ENCODE measurements around the gene PEMT.

Gene PEMT

GRCh38 chr17:17570798-17571716 lies 20.5 kb downstream of the PEMT start:
- no peak for DNase-seq (ENCODE audit: low read depth in 2 of 2)

DNA sequence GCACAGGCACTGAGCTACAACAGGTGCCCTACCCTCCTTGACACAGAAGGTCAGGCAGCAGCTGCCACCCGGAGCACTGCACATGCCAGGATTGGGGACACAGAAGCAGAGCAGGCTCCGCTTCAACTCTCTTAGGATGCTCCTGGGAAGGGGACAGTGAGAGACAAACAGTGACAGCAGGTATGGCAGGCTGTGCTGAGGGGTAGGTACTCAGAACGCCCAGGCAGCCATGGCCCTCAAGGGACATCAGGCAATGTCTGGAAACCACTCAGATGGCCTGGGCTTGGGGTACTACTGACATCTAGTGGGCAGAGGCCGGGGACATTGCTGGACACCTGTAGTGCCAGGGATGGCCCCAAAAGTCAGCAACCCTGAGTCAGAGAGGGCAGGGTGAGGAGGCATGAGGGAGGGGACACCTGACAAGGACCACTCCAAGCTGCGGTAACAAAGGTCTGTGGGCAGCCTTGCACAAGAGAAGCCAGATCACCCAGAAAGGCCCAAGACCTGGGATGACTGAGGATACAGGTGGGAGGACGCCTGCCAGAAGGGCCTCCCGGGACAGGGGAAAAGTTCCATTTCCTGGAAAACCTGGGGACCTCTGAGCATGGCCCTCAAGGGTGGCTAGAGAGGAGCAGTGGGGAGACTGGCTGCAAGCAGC lies 21.2 kb downstream of the PEMT start:
- no peak for DNase-seq (ENCODE audit: low read depth in 2 of 2)

DNA sequence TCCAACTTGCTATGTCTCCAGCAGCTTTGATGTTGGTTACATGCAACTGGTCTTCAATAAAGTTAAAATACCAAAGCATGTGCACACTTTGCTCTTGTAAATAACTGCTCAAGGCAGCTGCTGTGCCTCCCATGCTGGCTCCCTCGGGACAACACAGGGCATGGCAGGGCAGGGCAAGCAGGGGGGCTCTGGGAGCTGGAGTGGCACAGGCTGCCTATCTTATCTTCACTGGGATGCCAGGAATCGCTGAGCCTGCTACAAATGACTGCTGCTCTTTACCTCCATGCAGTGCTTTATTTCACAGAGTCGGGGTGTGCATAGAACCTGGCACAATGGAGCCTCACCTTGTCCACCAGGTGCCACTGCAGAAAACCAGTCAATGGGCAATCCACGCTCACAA lies 21.8 kb downstream of the PEMT start:
- no peak for DNase-seq (ENCODE audit: low read depth in 2 of 2)

DNA sequence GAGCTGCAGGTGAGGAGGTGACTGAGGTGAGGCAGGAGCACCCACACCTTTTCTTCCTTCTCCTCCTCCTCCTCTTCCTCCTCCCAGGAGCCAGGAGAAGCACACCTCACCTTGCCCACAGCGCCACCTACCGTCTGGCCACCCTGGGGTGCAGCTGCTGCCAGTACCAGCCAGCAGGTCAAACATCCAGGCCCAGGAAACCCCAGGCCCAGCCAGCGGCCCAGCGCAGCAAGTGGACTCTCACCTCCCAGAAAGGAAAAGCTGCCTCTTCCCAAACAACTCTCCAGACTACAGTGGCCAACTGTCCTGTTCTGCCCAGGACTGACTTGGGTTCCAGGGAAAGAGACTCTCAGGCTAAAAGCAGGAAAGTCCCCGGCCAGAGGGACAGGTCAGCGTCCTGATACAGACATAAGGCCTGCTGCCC lies 22.7 kb downstream of the PEMT start:
- peak in 1 of 2 donors; percentile 31 for DNase-seq (ENCODE audit: low read depth in 2 of 2)

DNA sequence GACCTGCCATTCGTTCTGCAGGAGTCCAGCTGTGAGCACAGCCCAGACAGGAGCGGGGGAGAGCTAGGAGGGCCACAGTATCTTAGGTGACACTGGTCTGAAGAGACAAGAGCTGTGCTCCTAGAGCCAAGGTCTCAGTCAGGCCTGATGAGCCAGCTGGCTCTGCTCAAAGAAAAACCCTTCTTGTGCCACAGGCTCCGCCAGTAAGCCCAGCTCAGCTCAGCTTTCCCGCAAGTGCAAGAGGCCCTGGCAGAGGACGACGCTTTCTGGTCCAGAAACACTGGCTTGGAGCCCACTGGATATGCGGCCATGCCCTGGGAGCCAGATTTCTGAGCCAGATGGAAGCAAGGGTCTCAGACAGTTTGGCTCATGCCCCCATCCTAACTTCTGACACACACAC lies 23.9 kb downstream of the PEMT start:
- DNase-seq (ENCODE audit: low read depth in 2 of 2) = no peak

DNA sequence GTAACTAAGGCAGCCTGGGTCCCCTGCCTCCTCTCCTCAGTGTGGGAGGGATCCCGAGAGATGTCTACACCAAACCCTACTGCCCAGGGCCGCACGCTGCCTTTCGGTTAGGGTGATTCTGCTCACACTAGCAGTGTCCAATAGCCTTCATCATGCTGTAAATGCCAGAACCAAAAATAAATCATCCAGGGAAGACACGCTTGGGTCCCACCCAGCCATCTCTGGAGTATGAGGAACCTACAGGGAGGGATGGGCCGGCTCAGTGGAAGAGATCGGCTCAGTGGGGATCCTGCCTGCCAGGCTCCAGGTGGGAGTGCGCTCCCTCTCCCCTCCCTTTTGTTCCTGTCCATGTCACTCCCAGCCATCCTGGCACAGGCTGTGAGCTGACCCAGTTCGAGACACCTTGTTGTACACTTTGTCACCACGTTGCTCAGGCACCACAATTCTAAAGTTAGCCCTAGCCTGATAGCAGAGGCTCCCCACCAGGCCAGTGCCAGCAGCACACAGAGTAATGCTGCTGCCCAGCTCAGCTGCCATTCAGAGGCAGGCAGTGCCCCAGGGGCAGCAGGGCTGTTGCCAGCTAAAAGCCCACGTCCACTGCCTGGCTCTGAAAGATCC lies 24.5 kb downstream of the PEMT start:
- no peak for DNase-seq (ENCODE audit: low read depth in 2 of 2)

GRCh38 chr17:17565471-17566339 lies 25.8 kb downstream of the PEMT start:
- no peak for DNase-seq (ENCODE audit: low read depth in 2 of 2)

GRCh38 chr17:17564896-17565295 lies 26.6 kb downstream of the PEMT start:
- no peak for DNase-seq (ENCODE audit: low read depth in 2 of 2)

DNA sequence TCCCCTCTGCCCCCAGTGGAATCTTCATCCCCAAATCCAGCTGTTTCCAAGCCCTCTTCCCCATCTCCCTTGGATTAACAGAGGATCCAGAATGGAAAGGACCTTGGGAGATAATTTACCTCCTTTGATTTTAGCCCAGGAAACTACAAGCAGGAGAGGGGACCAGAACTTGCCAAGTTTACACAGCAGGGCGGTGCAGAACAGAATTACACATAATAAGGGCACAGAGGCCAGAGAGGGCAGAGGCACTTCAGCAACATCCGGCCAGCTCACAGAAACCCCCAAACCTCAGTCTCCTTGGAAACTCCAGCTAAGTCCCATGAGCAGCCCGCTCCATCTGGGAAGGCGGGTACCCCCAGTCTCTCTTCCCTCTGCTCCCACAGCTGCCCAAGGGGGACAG lies 27.2 kb downstream of the PEMT start:
- DNase-seq (ENCODE audit: low read depth in 2 of 2) = no peak

DNA sequence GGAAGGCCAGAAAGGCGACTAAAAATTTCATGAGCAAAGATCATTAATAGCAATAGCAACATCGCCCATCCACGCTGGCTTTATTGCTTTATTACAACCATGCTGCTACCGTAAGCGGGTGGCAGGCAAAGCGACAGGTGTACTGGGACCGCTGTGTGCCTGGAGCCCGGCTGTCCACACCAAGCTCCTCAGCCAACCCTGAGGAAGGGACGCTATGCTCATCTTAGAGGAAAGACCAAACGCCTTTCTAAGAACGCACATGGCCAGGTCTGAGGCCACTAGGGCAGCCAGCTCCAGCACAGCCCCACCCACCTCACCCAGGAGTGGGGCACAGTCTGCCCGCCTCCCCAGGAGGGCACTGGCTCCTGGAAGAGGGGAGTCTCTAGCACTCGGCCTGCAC lies 28.0 kb downstream of the PEMT start:
- DNase-seq (ENCODE audit: low read depth in 2 of 2) = no peak

- DNase-seq (ENCODE audit: low read depth in 2 of 2) = no peak
Observed at GRCh38 chr17:17562146-17562511, 29.4 kb downstream of the PEMT start.

DNA sequence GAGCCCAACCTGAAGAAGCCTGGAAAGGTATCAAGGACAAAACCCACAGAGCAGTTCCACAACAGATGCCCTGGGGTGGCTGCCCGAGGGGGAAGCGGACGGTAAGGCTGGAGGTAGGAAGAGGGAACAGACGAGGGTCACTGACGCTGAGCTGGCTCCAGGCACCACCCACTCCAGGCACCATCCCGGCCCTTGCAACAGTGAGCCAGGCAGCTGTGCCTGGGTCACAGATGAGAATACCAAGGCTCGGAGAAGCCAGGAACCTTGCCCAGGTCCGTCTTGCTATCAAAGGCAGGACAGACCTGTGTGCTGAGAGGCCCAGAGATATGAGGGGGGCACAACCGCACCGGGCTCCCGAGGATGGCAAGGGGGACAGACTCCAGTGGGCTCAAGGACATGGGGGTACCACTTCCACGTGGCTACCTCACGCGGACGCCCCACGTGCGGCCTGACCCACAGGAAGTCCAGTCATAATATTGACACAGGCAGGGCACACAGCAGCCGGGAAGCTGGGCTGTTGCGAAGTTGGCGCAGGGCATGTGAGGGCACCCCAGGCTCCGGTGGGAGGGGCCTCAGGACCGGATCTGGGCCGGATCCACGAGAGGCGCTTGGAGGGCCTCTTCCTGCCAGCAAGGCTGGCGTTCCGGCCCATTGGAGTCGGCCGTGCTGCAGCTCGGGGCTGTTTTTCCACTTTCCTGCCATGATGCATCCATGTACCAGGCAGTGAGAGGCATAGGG lies 29.9 kb downstream of the PEMT start:
- DNase-seq (ENCODE audit: low read depth in 2 of 2) = no peak

DNA sequence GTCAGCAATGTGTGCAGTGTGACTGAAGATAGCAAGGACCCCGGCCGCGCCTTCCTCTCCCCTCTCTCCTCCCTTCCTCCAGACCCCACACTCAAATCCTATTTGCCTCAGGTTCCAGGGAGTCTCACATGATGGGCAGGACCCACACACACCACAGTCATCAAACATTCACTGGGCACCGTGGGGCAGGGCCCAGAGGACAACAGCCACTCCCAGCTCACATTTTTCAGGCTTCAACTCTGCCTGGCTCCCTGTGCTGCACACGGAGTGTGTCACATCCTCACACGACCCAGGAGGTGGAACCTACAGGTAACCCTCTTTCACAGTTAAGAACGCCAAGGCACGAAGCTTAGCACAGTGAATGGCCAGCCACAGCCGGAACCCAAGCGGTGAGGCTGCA lies 30.5 kb downstream of the PEMT start:
- no peak for DNase-seq (ENCODE audit: low read depth in 2 of 2)

GRCh38 chr17:17560167-17560566 lies 31.3 kb downstream of the PEMT start:
- DNase-seq (ENCODE audit: low read depth in 2 of 2) = no peak

GRCh38 chr17:17559164-17559563 lies 32.3 kb downstream of the PEMT start:
- DNase-seq (ENCODE audit: low read depth in 2 of 2) = no peak

- no peak for DNase-seq (ENCODE audit: low read depth in 2 of 2)
Observed at GRCh38 chr17:17558431-17558830, 33.1 kb downstream of the PEMT start.

DNA sequence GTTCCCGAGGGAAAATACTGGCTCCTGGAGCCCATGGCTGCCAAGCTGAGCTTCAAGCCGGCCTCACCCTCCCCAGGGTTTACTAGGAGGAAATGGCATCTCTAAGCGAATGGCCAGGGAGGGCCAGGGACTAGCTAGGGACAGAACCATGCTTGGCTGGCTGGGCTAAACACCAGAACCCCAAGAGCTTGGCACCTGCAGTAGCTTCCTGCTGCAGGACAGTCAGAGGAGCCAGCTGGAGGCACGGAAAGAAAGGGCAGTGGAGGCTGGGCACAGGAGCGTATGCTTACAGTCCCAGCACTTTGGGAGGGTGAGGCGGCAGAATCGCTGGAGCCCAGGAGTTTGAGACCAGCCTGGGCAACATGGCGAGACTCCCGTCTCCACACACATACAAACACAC lies 33.7 kb downstream of the PEMT start:
- DNase-seq (ENCODE audit: low read depth in 2 of 2) = no peak

DNA sequence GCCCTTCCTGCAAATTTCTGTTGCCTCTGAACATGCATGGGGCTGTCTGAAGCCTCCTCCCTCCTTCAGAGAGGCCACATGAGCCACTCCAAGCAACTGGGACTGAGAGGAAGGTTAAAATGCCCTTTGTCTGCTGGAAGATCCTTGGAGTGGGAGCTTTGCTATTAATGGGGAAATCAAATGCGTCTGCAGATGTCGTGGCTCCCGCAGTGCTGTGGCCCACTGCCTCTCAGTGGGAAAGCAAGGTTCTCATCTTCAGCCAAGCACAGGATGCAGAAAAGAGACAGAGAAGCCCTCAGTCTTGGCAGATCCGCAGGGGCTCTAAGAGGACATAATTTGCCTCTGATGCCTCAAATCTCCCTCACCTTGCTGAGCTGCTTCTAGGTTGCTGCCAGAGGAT lies 34.8 kb downstream of the PEMT start:
- DNase-seq (ENCODE audit: low read depth in 2 of 2) = no peak

DNA sequence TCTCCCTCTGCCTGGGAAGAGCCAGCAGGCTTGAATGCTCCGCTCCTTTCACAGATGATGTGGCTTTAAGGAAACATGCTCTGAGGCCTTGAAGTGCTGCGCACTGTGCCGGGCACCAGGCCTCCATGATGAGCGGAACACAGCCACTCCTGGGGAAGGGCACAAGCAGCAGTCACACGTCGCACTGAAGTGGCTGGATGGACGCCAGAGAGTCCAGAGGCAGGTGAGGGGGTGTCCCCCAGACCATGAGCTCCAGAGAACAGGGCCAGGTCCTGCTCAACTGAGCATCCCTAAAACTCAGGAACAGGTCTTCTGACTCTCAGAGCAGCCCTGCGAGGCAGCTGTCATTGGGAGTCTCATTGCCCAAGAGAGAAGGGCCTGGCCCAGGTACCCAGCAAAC lies 35.6 kb downstream of the PEMT start:
- no peak for DNase-seq (ENCODE audit: low read depth in 2 of 2)

GRCh38 chr17:17555151-17555550 lies 36.4 kb downstream of the PEMT start:
- DNase-seq (ENCODE audit: low read depth in 2 of 2) = no peak

GRCh38 chr17:17554266-17554665 lies 37.2 kb downstream of the PEMT start:
- DNase-seq (ENCODE audit: low read depth in 2 of 2) = no peak

Data from stimulated activated CD8-positive, alpha-beta memory T cell treated with anti-CD3 and anti-CD28 coated beads, Interleukin-15, amount 100 ng/mL, for 48 hours (primary cell).